GM23338 (cell line): Measurements from ENCODE around the gene UNKL. TPM values are rescaled to one million over a fixed set of nuclear protein-coding genes. Genes with fewer than 3 reads are reported as not detected.

ENCODE experiments used
- ATAC-seq: fragments of 200-7000 bp; cut with Tn5 transposase; 3 replicates; pipeline ENCODE4 v1.9.1; 2020
- DNase-seq: peaks from one replicate; pipeline ENCODE4 v3.0.0-alpha.2; 2015; ENCODE audit warnings: low spot score
- H2AFZ ChIP-seq: fragments of 200-600 bp; sonication (generic); 2 replicates; pipeline ENCODE4 v1.8.0; 2016; ENCODE audit warnings: antibody characterized with exemption, mild to moderate bottlenecking, moderate library complexity
- H3F3A ChIP-seq: fragments of 200-600 bp; sonication (generic); replicated peaks from 2 replicates; pipeline ENCODE4 v1.8.0; 2017; ENCODE audit warnings: antibody characterized with exemption, mixed run types, low read depth
- H3K27ac ChIP-seq: fragments of 200-600 bp; sonication (generic); 2 replicates; pipeline ENCODE4 v1.6.1; 2016; ENCODE audit warnings: low read depth
- H3K27me3 ChIP-seq: fragments of 200-600 bp; sonication (generic); 2 replicates; pipeline ENCODE4 v1.8.0; 2016; ENCODE audit warnings: mild to moderate bottlenecking, mixed run types, moderate library complexity; ENCODE audit not compliant: insufficient read depth
- H3K36me3 ChIP-seq: fragments of 200-600 bp; sonication (generic); 2 replicates; pipeline ENCODE4 v1.8.0; 2016; ENCODE audit warnings: mild to moderate bottlenecking; ENCODE audit not compliant: insufficient read depth
- H3K4me1 ChIP-seq: fragments of 200-600 bp; sonication (generic); 2 replicates; pipeline ENCODE4 v1.8.0; 2016; ENCODE audit warnings: mild to moderate bottlenecking, moderate library complexity; ENCODE audit not compliant: insufficient read depth
- H3K4me2 ChIP-seq: fragments of 200-600 bp; sonication (generic); 2 replicates; pipeline ENCODE4 v1.7.1; 2017; ENCODE audit warnings: mixed run types
- H3K4me3 ChIP-seq: fragments of 200-600 bp; sonication (generic); 2 replicates; pipeline ENCODE4 v1.6.1; 2016; ENCODE audit warnings: mixed run types
- H3K79me2 ChIP-seq: fragments of 200-600 bp; sonication (generic); replicated peaks from 2 replicates; pipeline ENCODE4 v1.8.0; 2017; ENCODE audit warnings: mild to moderate bottlenecking; ENCODE audit not compliant: insufficient read depth
- H3K9me2 ChIP-seq: fragments of 200-600 bp; sonication (generic); 2 replicates; pipeline ENCODE4 v1.8.0; 2017; ENCODE audit not compliant: insufficient read depth
- H4K20me1 ChIP-seq: fragments of 200-600 bp; sonication (generic); replicated peaks from 2 replicates; pipeline ENCODE4 v1.8.0; 2017; ENCODE audit warnings: mild to moderate bottlenecking; ENCODE audit not compliant: insufficient read depth
- H3K27ac Mint-ChIP-seq: 2 replicates; pipeline ENCODE4 v1.8.0; 2020; ENCODE audit warnings: inconsistent platforms, mild to moderate bottlenecking, moderate library complexity, mixed read lengths
- H3K27me3 Mint-ChIP-seq: 3 replicates; pipeline ENCODE4 v1.8.0; 2022; ENCODE audit warnings: low read depth, mild to moderate bottlenecking, moderate library complexity, mixed read lengths, inconsistent platforms; ENCODE audit not compliant: insufficient read depth, poor library complexity
- H3K36me3 Mint-ChIP-seq: 3 replicates; pipeline ENCODE4 v1.8.0; 2021; ENCODE audit warnings: low read depth, mild to moderate bottlenecking, inconsistent platforms, moderate library complexity, mixed read lengths
- H3K4me1 Mint-ChIP-seq: 3 replicates; pipeline ENCODE4 v1.8.0; 2020; ENCODE audit warnings: mild to moderate bottlenecking, inconsistent platforms, mixed read lengths
- H3K4me3 Mint-ChIP-seq: 3 replicates; pipeline ENCODE4 v1.8.0; 2021; ENCODE audit warnings: moderate library complexity, mild to moderate bottlenecking, inconsistent platforms, mixed read lengths
- H3K9me3 Mint-ChIP-seq: 3 replicates; pipeline ENCODE4 v1.8.0; 2020; ENCODE audit warnings: moderate library complexity, mild to moderate bottlenecking, inconsistent platforms, mixed read lengths
- CREB1 ChIP-seq: fragments of 250-450 bp; sonication (Bioruptor Pico); IDR thresholded peaks from 2 replicates; pipeline ENCODE4 v1.5.0; 2020; ENCODE audit warnings: low read depth, mild to moderate bottlenecking, moderate library complexity
- CTCF ChIP-seq, 2 experiments: fragments of 200-600 bp in 1 of 2; sonication (generic) in 1 of 2; conservative IDR thresholded peaks; 2 replicates each; pipeline versions ENCODE4 v1.5.1 to v1.6.1; 2016 to 2017; ENCODE audit warnings: antibody characterized with exemption in 2 of 2, low read depth in 2 of 2, mild to moderate bottlenecking in 2 of 2, moderate library complexity in 1 of 2
- ETS1 ChIP-seq: IDR thresholded peaks from 2 replicates; pipeline ENCODE4 v1.6.1; 2016; ENCODE audit warnings: antibody characterized with exemption
- EZH2 ChIP-seq: fragments of 200-600 bp; sonication (generic); IDR thresholded peaks from one replicate; pipeline ENCODE4 v1.8.0; 2017; ENCODE audit warnings: antibody characterized with exemption, mild to moderate bottlenecking, low read depth; ENCODE audit not compliant: unreplicated experiment
- POLR2AphosphoS5 ChIP-seq: IDR thresholded peaks from 2 replicates; pipeline ENCODE4 v1.6.1; 2016; ENCODE audit warnings: antibody characterized with exemption, low read depth
- REST ChIP-seq: IDR thresholded peaks from one replicate; pipeline ENCODE4 v1.6.1; 2018; ENCODE audit warnings: antibody characterized with exemption; ENCODE audit not compliant: unreplicated experiment
- ZNF331 ChIP-seq: fragments of 250-450 bp; sonication (Bioruptor Pico); IDR thresholded peaks from 2 replicates; pipeline ENCODE4 v1.5.0; 2020; ENCODE audit warnings: low read depth, mild to moderate bottlenecking, moderate library complexity
- polyA plus RNA-seq: library from polyadenylated mRNA; unstranded; fragments of >200 nt; fragmentation: Nextera tagmentation; extraction: Ambion mirVana; gene quantifications from 2 replicates; pipeline ENCODE4 v1.2.1, GENCODE V29; 2016
- total RNA-seq: library from RNA; depleted of rRNA; stranded (reverse); fragments of >200 nt; shearing (Covaris generic); gene quantifications from 2 replicates; pipeline ENCODE4 v1.2.3, GENCODE V29; 2014

UNKL gene
- total and polyA plus RNA-seq, 2 experiments from 2014 or later = 16.7 to 28.7 TPM

DNA sequence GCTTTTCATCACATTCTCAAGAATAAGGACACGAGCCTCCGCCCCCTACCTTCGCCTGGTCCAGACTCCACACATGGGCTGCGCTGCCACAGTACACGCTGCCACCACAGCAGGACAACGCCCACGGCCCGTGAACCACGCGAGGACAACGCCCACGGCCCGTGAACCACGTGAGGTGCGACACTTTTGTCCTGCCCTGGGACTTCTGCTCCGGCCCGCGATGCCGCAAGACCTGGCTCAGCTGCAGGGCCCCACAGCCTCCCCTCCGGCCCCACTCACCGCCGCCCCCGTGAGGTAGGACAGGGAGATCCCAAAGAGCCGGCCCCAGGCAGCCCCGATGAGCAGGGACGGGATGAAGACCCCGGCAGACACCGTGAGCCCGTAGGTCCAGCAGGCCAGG, 35.7 kb upstream of the UNKL start:
- Histone ChIP-seq H3K27me3 (no peaks in the 10 kb centered on the region), H3K4me1 (no peaks in the 10 kb centered on the region), H3K79me2 (no peaks in the 10 kb centered on the region), H3F3A (no peaks in the 10 kb centered on the region), H3K4me3 (no peak overlapping the region), H3K27ac (no peak overlapping the region), H2AFZ (no peak overlapping the region), H4K20me1 (no peaks in the 10 kb centered on the region), H3K9me2 (no peaks in the 10 kb centered on the region), H3K36me3 (no peaks in the 10 kb centered on the region), H3K4me2 (no peak overlapping the region)
- Mint-ChIP-seq H3K4me3 (no peak overlapping the region), H3K36me3 (peaks cover 12% of the 10 kb centered on the region), H3K4me1 (no peaks in the 10 kb centered on the region), H3K9me3 (no peaks in the 10 kb centered on the region), H3K27me3 (peaks cover 9% of the 10 kb centered on the region), H3K27ac (peak overlapping the region; percentile 82; the same call in 1 of the 2 replicates)
- DNase-seq = peak; percentile 52
- TF ChIP-seq ZNF331 (no peak), CTCF (conservative IDR thresholded peaks at IDR 0.05; ENCODE audit: low read depth in 2 of 2) (peak; percentile 21 to 56; a peak in 2 of 4 replicates)
- peak; percentile 73 for ATAC-seq

DNA sequence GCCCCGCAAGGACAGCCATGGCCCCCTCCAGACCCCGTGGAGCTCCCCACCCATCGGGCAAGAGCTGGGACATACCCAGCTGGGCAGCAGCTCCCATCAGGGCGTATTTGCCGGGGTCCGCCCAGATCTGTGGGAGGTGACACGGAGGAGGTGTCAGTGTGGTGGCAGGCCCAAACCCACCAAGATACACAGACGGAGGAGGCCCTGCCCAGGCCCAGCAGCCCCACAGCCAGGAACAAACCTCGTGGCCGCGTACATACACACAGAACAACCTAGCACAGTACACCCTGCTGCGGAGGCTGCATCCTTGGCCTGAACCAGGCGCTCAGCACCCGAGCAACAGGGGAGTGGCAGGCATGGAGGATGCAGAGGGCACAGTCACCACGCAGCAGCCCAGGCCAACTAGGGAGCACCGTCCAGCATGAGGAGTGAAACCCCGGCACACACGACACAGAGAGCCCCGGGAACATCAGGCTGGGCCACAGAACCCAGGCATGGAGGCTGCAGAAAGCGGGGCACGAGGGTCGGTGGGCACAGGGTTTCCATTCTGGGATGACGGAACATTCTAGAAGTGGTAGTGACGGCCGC, 34.8 kb upstream of the UNKL start:
- no peak overlapping the region for H2AFZ ChIP-seq
- Mint-ChIP-seq H3K27ac (no peak overlapping the region), H3K9me3 (no peaks in the 10 kb centered on the region), H3K27me3 (peaks cover 9% of the 10 kb centered on the region), H3K36me3 (peaks cover 12% of the 10 kb centered on the region), H3K4me3 (no peak overlapping the region), H3K4me1 (no peaks in the 10 kb centered on the region)
- no peak overlapping the region for H3K4me3 ChIP-seq
- H3F3A ChIP-seq = no peaks in the 10 kb centered on the region
- no peaks in the 10 kb centered on the region for H4K20me1 ChIP-seq
- H3K27me3 ChIP-seq = no peaks in the 10 kb centered on the region
- H3K36me3 ChIP-seq = no peaks in the 10 kb centered on the region
- H3K9me2 ChIP-seq = no peaks in the 10 kb centered on the region
- H3K4me2 ChIP-seq = no peak overlapping the region
- no peak overlapping the region for H3K27ac ChIP-seq
- no peaks in the 10 kb centered on the region for H3K4me1 ChIP-seq
- DNase-seq (no peak), ATAC-seq (no peak)
- no peaks in the 10 kb centered on the region for H3K79me2 ChIP-seq
- TF ChIP-seq POLR2AphosphoS5 = no peak
- TF ChIP-seq CTCF (conservative IDR thresholded peaks at IDR 0.05; ENCODE audit: low read depth in 2 of 2) = no peak
- TF ChIP-seq REST = no peak
- no peak for TF ChIP-seq EZH2
- TF ChIP-seq ETS1 = no peak
- TF ChIP-seq CREB1 = no peak
